Colonic mucosa (tissue), 4 donors: ENCODE results near the gene DOCK10. TPM values are rescaled to one million over a fixed set of nuclear protein-coding genes. Genes with fewer than 3 reads are reported as not detected.

ENCODE experiments used
- DNase-seq: peaks from one replicate; pipeline ENCODE4 v3.0.0-alpha.2; 2020
- H3K27ac ChIP-seq: fragments of 200-600 bp; one replicate; pipeline ENCODE4 v1.8.0; 2021
- H3K27me3 ChIP-seq: fragments of 200-600 bp; one replicate; pipeline ENCODE4 v1.8.0; 2021
- H3K36me3 ChIP-seq: fragments of 200-600 bp; one replicate; pipeline ENCODE4 v1.8.0; 2021
- H3K4me1 ChIP-seq: fragments of 200-600 bp; one replicate; pipeline ENCODE4 v1.8.0; 2021; ENCODE audit warnings: mild to moderate bottlenecking
- H3K4me3 ChIP-seq: fragments of 200-600 bp; one replicate; pipeline ENCODE4 v1.8.0; 2021
- H3K9ac ChIP-seq, 2 donors: one replicate each; pipeline ENCODE4 v1.7.0; 2013; ENCODE audit warnings: control low read depth in 2 of 2, low read depth in 2 of 2, low read length in 2 of 2
- H3K9me3 ChIP-seq: fragments of 200-600 bp; one replicate; pipeline ENCODE4 v1.8.0; 2021
- CTCF ChIP-seq: fragments of 200-600 bp; IDR thresholded peaks from one replicate; pipeline ENCODE4 v1.8.0; 2022; ENCODE audit warnings: antibody characterized with exemption, mild to moderate bottlenecking
- intact Hi-C: fragments of 100-400 bp; cut with DNase I; formaldehyde crosslinking; loops from one replicate; pipeline ENCODE4 v1.14.1; 2022
- total RNA-seq, 2 donors: library from RNA; stranded (reverse); fragmentation: NEBNext Ultra II Directional in 1 of 2; extraction: Animal tissue kit (Norgen Biotek cat#: 25700) in 1 of 2; gene quantifications; one replicate each; pipeline ENCODE4 v1.2.1, GENCODE V29; 2021
- donor health status: healthy.
- donor health status: DM: no; HTN: no; CAD: no.
- donor health status: DM: no; HTN: no; CAD: no.

The DOCK10 gene
- total RNA-seq, 2 donors from 2014 or later, result 13.5 to 17.4 TPM

- Histone ChIP-seq H3K27me3 (no peaks in the 10 kb centered on the region), H3K27ac (no peak overlapping the region), H3K36me3 (no peaks in the 10 kb centered on the region), H3K4me3 (no peak overlapping the region), H3K9me3 (no peaks in the 10 kb centered on the region), H3K4me1 (no peaks in the 10 kb centered on the region), H3K9ac (no peak overlapping the region)
- no peak for DNase-seq
- intact Hi-C loops, result no loop called here
- TF ChIP-seq CTCF, result no peak
Observed at GRCh38 chr2:224982226-224982625, 60.0 kb downstream of the DOCK10 start.

- intact Hi-C loops, result no loop called here
- no peaks in the 10 kb centered on the region for H3K36me3 ChIP-seq
- TF ChIP-seq CTCF, result no peak
- no peak overlapping the region for H3K9ac ChIP-seq
- no peak overlapping the region for H3K27ac ChIP-seq
- DNase-seq, result no peak
- no peaks in the 10 kb centered on the region for H3K9me3 ChIP-seq
- no peaks in the 10 kb centered on the region for H3K27me3 ChIP-seq
- no peak overlapping the region for H3K4me3 ChIP-seq
- H3K4me1 ChIP-seq, result no peaks in the 10 kb centered on the region
Observed at GRCh38 chr2:224976629-224977525, 65.4 kb downstream of the DOCK10 start.

GRCh38 chr2:224975761-224976160 lies 66.5 kb downstream of the DOCK10 start:
- Histone ChIP-seq H3K27ac (no peak overlapping the region), H3K27me3 (no peaks in the 10 kb centered on the region), H3K9ac (no peak overlapping the region), H3K4me1 (no peaks in the 10 kb centered on the region), H3K36me3 (no peaks in the 10 kb centered on the region), H3K9me3 (no peaks in the 10 kb centered on the region), H3K4me3 (no peak overlapping the region)
- no peak for DNase-seq
- no peak for TF ChIP-seq CTCF
- intact Hi-C loops, result no loop called here

- peak; percentile 68 for DNase-seq
- Histone ChIP-seq H3K36me3 (no peaks in the 10 kb centered on the region), H3K4me3 (no peak overlapping the region), H3K27me3 (no peaks in the 10 kb centered on the region), H3K9ac (peak overlapping the region in 1 of 2 donors; percentile 6), H3K4me1 (no peaks in the 10 kb centered on the region), H3K27ac (peak overlapping the region; percentile 38), H3K9me3 (no peaks in the 10 kb centered on the region)
- intact Hi-C loops, result no loop called here
- no peak for TF ChIP-seq CTCF
Observed at GRCh38 chr2:224973112-224974016, 68.9 kb downstream of the DOCK10 start.

GRCh38 chr2:224971214-224971613 lies 71.1 kb downstream of the DOCK10 start:
- no peaks in the 10 kb centered on the region for H3K36me3 ChIP-seq
- TF ChIP-seq CTCF, result no peak
- no peaks in the 10 kb centered on the region for H3K4me1 ChIP-seq
- H3K4me3 ChIP-seq, result no peak overlapping the region
- intact Hi-C loops, result no loop called here
- H3K27me3 ChIP-seq, result no peaks in the 10 kb centered on the region
- H3K9ac ChIP-seq, result no peak overlapping the region
- no peaks in the 10 kb centered on the region for H3K9me3 ChIP-seq
- peak; percentile 95 for DNase-seq
- peak overlapping the region; percentile 19 for H3K27ac ChIP-seq
